Measurements from ENCODE around the gene DOLPP1.

Gene DOLPP1

GRCh38 chr9:129105857-129106694, 25.2 kb downstream of the DOLPP1 start:
- TF ChIP-seq EZH2phosphoT487 (conservative IDR thresholded peaks at IDR 0.05; ENCODE audit: low read length) (no peak), CTCF (IDR thresholded peaks at IDR 0.05; ENCODE audit: insufficient read depth, low read length, poor library complexity, severe bottlenecking) (no peak)
- Histone ChIP-seq H3F3A (ENCODE audit: insufficient read depth) (no peaks in the 10 kb centered on the region), H3K4me2 (ENCODE audit: low read depth, low read length, poor library complexity, severe bottlenecking) (no peak overlapping the region), H2AFZ (ENCODE audit: low read depth, low read length, severe bottlenecking) (no peak overlapping the region), H3K27ac (ENCODE audit: low read depth, low read length) (no peak overlapping the region), H3K9ac (ENCODE audit: low read length) (no peak overlapping the region), H3K9me3 (ENCODE audit: insufficient read depth, low read length) (no peaks in the 10 kb centered on the region), H3K9me2 (replicated peaks; ENCODE audit: insufficient read depth, low read length) (no peaks in the 10 kb centered on the region), H3K79me2 (ENCODE audit: insufficient read depth, low read length) (no peaks in the 10 kb centered on the region), H3K4me3 (ENCODE audit: insufficient read depth, low read length, poor library complexity, severe bottlenecking) (no peak overlapping the region), H3K27me3 (ENCODE audit: low read length) (no peaks in the 10 kb centered on the region), H4K20me1 (ENCODE audit: low read depth, low read length) (no peaks in the 10 kb centered on the region), H3K36me3 (ENCODE audit: low read length) (no peaks in the 10 kb centered on the region)

GRCh38 chr9:129107651-129108050, 26.7 kb downstream of the DOLPP1 start:
- H3K27ac ChIP-seq (ENCODE audit: low read depth, low read length) = no peak overlapping the region
- H3K9me2 ChIP-seq (replicated peaks; ENCODE audit: insufficient read depth, low read length) = no peaks in the 10 kb centered on the region
- no peaks in the 10 kb centered on the region for H4K20me1 ChIP-seq (ENCODE audit: low read depth, low read length)
- no peaks in the 10 kb centered on the region for H3F3A ChIP-seq (ENCODE audit: insufficient read depth)
- no peak overlapping the region for H3K4me2 ChIP-seq (ENCODE audit: low read depth, low read length, poor library complexity, severe bottlenecking)
- no peaks in the 10 kb centered on the region for H3K36me3 ChIP-seq (ENCODE audit: low read length)
- H3K4me3 ChIP-seq (ENCODE audit: insufficient read depth, low read length, poor library complexity, severe bottlenecking) = no peak overlapping the region
- H3K27me3 ChIP-seq (ENCODE audit: low read length) = no peaks in the 10 kb centered on the region
- no peaks in the 10 kb centered on the region for H3K9me3 ChIP-seq (ENCODE audit: insufficient read depth, low read length)
- no peak for TF ChIP-seq EZH2phosphoT487 (conservative IDR thresholded peaks at IDR 0.05; ENCODE audit: low read length)
- H2AFZ ChIP-seq (ENCODE audit: low read depth, low read length, severe bottlenecking) = no peak overlapping the region
- H3K9ac ChIP-seq (ENCODE audit: low read length) = no peak overlapping the region
- peaks cover 12% of the 10 kb centered on the region for H3K79me2 ChIP-seq (ENCODE audit: insufficient read depth, low read length)

GRCh38 chr9:129108083-129108804, 27.3 kb downstream of the DOLPP1 start:
- Histone ChIP-seq H3K36me3 (ENCODE audit: low read length) (no peaks in the 10 kb centered on the region), H4K20me1 (ENCODE audit: low read depth, low read length) (no peaks in the 10 kb centered on the region), H3K9me3 (ENCODE audit: insufficient read depth, low read length) (no peaks in the 10 kb centered on the region), H3K27ac (ENCODE audit: low read depth, low read length) (no peak overlapping the region), H3K4me2 (ENCODE audit: low read depth, low read length, poor library complexity, severe bottlenecking) (no peak overlapping the region), H3K9ac (ENCODE audit: low read length) (no peak overlapping the region), H3K79me2 (ENCODE audit: insufficient read depth, low read length) (peaks cover 15% of the 10 kb centered on the region), H3K27me3 (ENCODE audit: low read length) (no peaks in the 10 kb centered on the region), H2AFZ (ENCODE audit: low read depth, low read length, severe bottlenecking) (no peak overlapping the region), H3K4me3 (ENCODE audit: insufficient read depth, low read length, poor library complexity, severe bottlenecking) (no peak overlapping the region), H3F3A (ENCODE audit: insufficient read depth) (no peaks in the 10 kb centered on the region), H3K9me2 (replicated peaks; ENCODE audit: insufficient read depth, low read length) (no peaks in the 10 kb centered on the region)
- TF ChIP-seq CTCF (IDR thresholded peaks at IDR 0.05; ENCODE audit: insufficient read depth, low read length, poor library complexity, severe bottlenecking) (no peak), EZH2phosphoT487 (conservative IDR thresholded peaks at IDR 0.05; ENCODE audit: low read length) (no peak)

Data from SU-DHL-6 (cell line).